ENCODE results near the gene ULK4. TPM values are rescaled to one million over a fixed set of nuclear protein-coding genes. Genes with fewer than 3 reads are reported as not detected.

The ULK4 gene
- polyA plus RNA-seq, 1 of the 3 experiments (the other 2 are of a cell fraction): 6.2 TPM

GRCh38 chr3:41975416-41976103 lies 13.7 kb upstream of the ULK4 start (continued):
- TF ChIP-seq REST (IDR thresholded peaks at IDR 0.05; ENCODE audit: low read depth, low read length): no peak
- no peak for TF ChIP-seq SMC3 (IDR thresholded peaks at IDR 0.05; ENCODE audit: low read depth, low read length)
- TF ChIP-seq SIN3A (IDR thresholded peaks at IDR 0.05; ENCODE audit: borderline replicate concordance, low read depth, low read length): no peak
- no peak for TF ChIP-seq TCF12 (IDR thresholded peaks at IDR 0.05)
- no peak for TF ChIP-seq YY1 (IDR thresholded peaks at IDR 0.05; ENCODE audit: low read depth)
- TF ChIP-seq FOXJ3 (CRISPR knock-in tag; IDR thresholded peaks at IDR 0.05): no peak
- no peak for TF ChIP-seq USF1 (IDR thresholded peaks at IDR 0.05; ENCODE audit: borderline replicate concordance, low read depth)

GRCh38 chr3:41974223-41974622 lies 12.3 kb upstream of the ULK4 start:
- DNase-seq: no peak
- Histone ChIP-seq H3K4me3 (ENCODE audit: low read depth in 2 of 2, low read length in 1 of 2) (no peak overlapping the region), H3K9ac (no peak overlapping the region), H3K9me3 (no peaks in the 10 kb centered on the region), H3K4me2 (no peak overlapping the region), H4K20me1 (ENCODE audit: insufficient read depth) (no peaks in the 10 kb centered on the region), H2AFZ (ENCODE audit: low read depth) (no peak overlapping the region), H3K79me2 (ENCODE audit: insufficient read depth) (no peaks in the 10 kb centered on the region), H3K27me3 (ENCODE audit: insufficient read depth) (no peaks in the 10 kb centered on the region), H3K9me2 (no peaks in the 10 kb centered on the region), H3K36me3 (replicated peaks in 1 of 2; ENCODE audit: control insufficient read depth in 1 of 2, insufficient read depth in 2 of 2, low read length in 1 of 2) (no peaks in the 10 kb centered on the region), H3K27ac (ENCODE audit: low read depth in 2 of 2, low read length in 1 of 2) (no peak overlapping the region), H3F3A (replicated peaks; ENCODE audit: insufficient read depth) (no peaks in the 10 kb centered on the region), H3K4me1 (ENCODE audit: control insufficient read depth in 1 of 2, insufficient read depth in 2 of 2, low read depth in 1 of 2, low read length in 1 of 2) (no peaks in the 10 kb centered on the region)
- POLR2A ChIA-PET: no interaction called here
- CTCF ChIA-PET: no interaction called here
- 73% methylated on average over 2 of the region's 2 CpGs for WGBS (ENCODE audit: low lambda C conversion rate)
- TF ChIP-seq GATA2 (CRISPR knock-in tag; IDR thresholded peaks at IDR 0.05) (no peak), TAF1 (IDR thresholded peaks at IDR 0.05; ENCODE audit: borderline replicate concordance, low read depth, low read length) (no peak), USF1 (IDR thresholded peaks at IDR 0.05; ENCODE audit: borderline replicate concordance, low read depth) (no peak), PBX3 (IDR thresholded peaks at IDR 0.05) (no peak), SIN3A (IDR thresholded peaks at IDR 0.05; ENCODE audit: borderline replicate concordance, low read depth, low read length) (no peak), IRF3 (IDR thresholded peaks at IDR 0.05; ENCODE audit: low read depth, low read length) (no peak), ZBTB33 (IDR thresholded peaks at IDR 0.05; ENCODE audit: borderline replicate concordance, low read depth) (no peak), NFIC (IDR thresholded peaks at IDR 0.05; ENCODE audit: borderline replicate concordance) (no peak), EZH2phosphoT487 (IDR thresholded peaks at IDR 0.05; ENCODE audit: borderline replicate concordance, low read depth) (no peak), POLR2AphosphoS5 (IDR thresholded peaks at IDR 0.05; ENCODE audit: low read depth, low read length) (no peak), JUND (IDR thresholded peaks at IDR 0.05) (no peak), MXI1 (IDR thresholded peaks at IDR 0.05; ENCODE audit: low read depth, low read length) (no peak), RFX5 (IDR thresholded peaks at IDR 0.05; ENCODE audit: low read length) (no peak), FOXM1 (IDR thresholded peaks at IDR 0.05; ENCODE audit: low read depth) (no peak), ELF1 (IDR thresholded peaks at IDR 0.05) (no peak), RXRA (IDR thresholded peaks at IDR 0.05; ENCODE audit: borderline replicate concordance, low read depth) (no peak), RCOR1 (IDR thresholded peaks at IDR 0.05; ENCODE audit: low read length) (no peak)
